Subcutaneous adipose tissue (tissue), 4 donors: ENCODE data around the gene RTTN. TPM values are rescaled to one million over a fixed set of nuclear protein-coding genes. Genes with fewer than 3 reads are reported as not detected.

Experiments
- CTCF ChIP-seq: fragments of 450-650 bp; IDR thresholded peaks from one replicate; pipeline ENCODE4 v1.5.1; 2016; ENCODE audit warnings: low read depth, mild to moderate bottlenecking, control low read depth, antibody characterized with exemption, moderate library complexity
- total RNA-seq, 4 donors: library from RNA; depleted of rRNA; stranded (reverse); fragments of >200 nt; gene quantifications; one replicate each; pipeline ENCODE4 v1.1.0, GENCODE V29; 2016

Gene RTTN
- total RNA-seq, 4 donors from 2014 or later: 13.1 to 24.1 (median 19.9) TPM

DNA sequence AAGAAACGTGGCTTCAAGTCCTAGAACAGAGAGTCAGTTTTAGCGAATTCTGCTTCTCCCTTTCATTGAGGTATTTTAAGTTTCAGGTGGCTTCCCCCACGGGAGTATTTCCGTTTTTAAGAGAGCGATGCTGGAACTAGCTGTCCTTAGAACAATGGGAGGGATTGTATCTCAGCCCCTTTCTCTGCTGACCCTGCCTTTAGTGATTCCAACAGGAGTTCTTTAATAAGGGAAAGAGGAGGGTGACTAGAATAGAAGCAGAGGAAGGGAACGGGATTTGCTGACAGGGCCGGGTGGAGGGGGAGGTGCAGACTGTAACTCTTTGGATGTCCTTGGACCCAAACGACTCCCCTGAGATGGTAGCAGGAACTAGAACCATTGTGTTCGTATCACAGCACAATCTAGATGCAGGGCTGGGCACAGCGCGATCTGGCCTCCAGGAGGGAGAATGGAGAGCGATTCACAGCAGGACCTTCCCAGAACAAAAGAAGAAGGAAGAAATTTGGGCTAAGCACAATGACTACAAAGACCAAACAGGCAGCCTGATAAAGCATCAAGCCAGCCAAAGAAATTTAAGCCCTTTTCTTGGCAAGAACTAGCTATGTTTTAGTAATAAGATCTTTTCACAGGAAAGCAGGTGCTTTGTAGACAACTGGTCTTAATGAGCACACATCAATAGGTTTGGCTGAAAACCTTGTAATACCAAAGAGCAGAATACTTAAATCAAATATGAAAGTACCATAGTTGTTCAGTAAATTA, 15.8 kb upstream of the RTTN start:
- no peak for TF ChIP-seq CTCF

- TF ChIP-seq CTCF: no peak
Measured at GRCh38 chr18:70220628-70221027, 15.1 kb upstream of the RTTN start.

- no peak for TF ChIP-seq CTCF
Measured at GRCh38 chr18:70219688-70220087, 14.2 kb upstream of the RTTN start.

DNA sequence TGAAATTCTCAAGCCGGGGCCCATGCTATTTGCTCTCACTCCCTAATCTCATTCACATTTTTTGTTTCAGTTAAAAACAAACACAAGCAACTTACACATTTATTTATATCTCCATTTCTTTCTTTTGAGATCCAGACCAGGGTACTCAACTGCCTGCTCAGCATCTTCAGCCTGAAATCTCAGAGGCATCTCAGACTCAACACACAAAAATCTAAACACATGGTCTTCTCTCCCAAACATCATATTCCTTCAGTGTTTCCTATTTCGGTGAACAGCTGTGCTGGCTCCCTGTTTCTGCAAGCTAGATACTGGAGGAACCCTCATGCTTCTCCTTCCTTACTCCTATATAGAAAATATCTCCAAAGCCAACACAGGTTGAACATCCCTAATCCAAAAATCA, 11.3 kb upstream of the RTTN start:
- TF ChIP-seq CTCF: no peak

- TF ChIP-seq CTCF: no peak
Measured at GRCh38 chr18:70207181-70207580, 1.7 kb upstream of the RTTN start.

DNA sequence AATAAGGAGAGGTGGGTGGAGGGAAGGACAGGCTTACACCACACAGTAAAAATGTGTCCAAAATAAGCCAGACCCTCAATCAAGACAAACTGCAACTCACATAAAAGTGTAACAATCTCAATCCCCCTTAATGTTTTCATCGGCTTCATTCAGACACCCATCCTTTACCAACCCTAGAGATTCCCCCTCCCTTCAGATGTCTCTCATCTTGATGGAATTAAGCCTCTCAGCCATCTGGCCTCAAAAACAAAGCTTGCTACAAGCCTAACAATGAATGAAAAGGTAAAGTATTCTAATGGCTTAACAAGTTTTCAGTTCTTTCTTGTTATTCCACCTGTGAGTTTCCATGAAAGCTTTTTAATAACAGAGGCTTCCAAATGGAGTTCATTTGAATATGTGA, 5.2 kb downstream of the RTTN start:
- no peak for TF ChIP-seq CTCF

GRCh38 chr18:70197844-70198243, 7.6 kb downstream of the RTTN start:
- no peak for TF ChIP-seq CTCF
